ENCODE data around the gene ARFGEF3.

Gene ARFGEF3

DNA sequence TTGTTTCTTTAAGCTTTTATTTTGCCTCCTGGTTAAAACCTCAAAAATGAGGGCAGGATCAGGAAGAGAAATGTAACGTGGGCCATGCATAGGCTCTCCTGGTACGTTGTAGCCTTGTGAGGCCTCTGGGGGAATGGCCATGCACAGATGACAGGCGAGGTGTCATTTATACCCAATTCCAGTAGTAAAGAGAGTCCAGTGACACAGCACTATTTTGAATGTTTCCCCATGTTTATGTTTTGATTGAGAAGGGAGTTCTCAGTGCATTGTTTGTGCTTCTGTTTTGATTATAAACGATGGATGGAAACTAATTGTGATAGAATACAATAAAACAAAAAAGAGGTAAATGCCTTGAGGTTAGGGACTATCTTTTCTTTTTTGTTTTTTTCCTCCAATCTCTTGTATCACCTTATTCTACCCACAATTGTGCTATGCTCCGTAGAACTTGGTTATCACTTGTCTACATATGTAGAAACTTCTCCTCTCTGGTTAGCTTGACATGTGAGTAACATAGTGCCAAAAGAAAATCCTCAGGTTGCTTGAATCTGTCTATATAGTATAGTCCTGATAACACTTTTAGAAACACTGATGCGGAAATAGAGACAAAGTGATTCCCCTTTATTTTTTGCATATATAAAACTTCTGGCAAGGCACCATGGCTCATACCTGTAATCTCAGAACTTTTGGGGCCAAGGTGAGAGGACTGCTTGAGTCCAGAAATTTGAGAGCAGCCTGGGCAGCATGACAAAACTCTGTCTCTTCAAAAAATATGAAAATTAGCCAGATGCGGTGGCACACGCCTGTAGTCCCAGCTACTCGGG is 209.1 kb downstream of the ARFGEF3 start:
- DNase-seq = no peak

DNA sequence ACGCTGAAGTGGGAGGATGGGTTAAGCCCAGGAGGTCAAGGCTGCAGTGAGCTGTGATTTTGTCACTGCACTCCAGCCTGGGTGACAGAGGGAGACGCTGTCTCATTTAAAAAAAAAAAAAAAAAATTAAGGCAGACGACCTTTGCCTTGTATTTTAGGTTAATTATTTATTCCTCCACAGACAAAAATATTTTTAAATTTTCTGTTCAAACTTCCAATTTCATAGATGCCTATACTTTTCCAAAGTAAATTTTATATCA is 209.6 kb downstream of the ARFGEF3 start:
- no peak for DNase-seq

DNA sequence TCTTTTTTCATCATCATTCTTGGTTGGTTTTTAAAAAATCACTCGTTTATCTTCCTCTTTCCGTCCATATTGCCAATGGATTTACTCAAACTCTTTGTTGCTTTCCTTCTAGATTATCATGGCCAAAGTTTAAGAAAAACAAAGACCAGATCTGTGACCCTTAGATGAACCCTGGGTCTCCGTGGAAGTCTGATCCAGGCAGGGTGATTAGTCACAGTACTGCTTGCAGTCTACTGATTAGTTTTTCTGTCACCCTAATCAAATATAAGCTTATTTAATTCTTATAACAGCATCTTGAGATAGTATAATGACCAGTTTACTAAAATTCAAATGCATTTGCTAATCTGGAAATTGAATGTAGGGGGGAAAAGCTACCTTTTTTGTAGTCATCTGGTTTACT is 210.0 kb downstream of the ARFGEF3 start:
- DNase-seq = no peak

DNA sequence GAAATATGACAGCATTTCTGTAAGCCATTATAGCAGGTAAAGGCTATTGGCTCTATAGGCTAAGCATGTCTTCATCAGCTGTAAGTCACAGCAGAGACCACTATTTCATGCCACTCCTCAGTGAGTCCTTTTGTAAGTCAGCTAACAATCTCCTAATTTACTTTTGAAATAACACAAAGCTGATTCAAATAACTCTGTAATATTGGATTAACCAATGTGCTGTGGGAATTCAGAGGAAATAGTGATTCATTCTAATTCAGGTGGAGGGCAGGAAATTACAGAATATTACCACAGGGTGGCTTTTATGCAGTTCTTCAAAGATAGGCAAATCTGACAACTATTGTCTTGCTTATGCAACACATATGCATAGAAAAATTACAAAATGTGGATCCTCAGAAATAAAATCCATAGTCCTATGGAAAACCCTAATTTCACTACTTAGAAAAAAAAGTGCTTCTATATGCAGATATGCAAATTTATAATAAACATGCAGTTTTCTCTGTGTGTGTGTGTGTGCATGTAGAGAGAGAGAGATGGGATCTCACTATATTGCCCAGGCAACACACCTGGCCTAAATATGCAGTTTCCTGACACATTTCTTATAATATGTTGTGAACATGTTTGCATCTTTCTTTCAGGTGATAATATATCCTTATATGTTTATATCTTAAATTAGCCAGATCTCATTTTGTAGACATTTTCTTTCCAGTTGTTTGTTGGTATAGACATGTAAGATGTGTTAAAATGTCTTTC is 211.1 kb downstream of the ARFGEF3 start:
- DNase-seq = no peak

DNA sequence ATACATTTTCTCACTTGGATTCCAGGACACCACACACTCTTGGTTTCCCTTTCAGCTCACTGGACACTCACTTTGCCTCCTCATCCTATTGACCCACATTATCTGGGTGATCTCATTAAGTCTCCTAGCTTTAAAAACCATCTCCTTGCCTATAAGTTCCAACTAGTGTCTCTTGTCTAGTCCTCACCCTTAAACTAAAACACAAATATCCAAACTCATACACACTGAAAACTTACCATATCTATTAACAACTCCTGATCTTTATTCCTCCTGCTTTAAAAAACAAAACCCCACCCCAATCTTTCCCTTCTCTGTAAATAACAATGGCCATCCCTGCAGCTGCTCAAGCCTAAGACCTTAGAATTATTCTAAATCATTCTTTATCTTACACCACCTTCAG is 212.5 kb downstream of the ARFGEF3 start:
- no peak for DNase-seq

DNA sequence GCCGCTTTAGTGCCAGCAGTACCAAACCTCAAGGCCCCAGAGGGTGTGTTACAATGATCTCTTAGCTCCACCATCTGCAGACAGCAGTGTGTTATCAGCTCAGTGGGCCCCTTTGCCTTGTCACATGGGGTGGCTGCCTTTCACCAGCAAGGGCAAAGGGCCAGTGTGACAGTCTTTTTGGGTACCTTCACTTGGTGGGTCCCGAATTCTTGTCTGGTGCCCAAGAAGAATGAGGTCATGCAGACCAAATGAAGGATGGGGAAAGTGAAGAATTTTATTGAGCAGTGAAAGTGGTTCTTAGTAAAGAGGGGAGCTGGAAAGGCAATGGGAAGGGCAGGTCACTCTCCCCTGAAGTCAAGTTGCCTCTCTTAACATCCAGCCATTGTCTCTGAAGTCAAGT is 213.1 kb downstream of the ARFGEF3 start:
- DNase-seq = no peak

DNA sequence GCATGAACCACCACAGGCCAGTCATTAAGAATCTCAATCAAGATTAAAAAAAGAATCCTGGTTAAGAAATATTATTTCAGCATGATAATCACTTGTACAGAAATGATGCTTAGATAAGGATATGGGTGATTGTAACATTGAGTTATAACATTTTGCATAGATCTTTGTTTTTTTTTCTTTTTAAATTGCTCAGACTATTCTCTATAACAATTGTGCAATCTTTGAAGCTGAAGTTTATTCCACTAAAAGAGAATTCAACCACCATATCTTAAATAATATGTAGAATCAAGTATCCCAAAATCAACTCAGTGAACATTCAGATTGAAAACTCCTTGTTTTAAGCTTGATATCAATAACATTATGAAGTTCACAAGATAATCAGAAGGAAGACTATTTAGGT is 215.3 kb downstream of the ARFGEF3 start:
- DNase-seq = no peak

DNA sequence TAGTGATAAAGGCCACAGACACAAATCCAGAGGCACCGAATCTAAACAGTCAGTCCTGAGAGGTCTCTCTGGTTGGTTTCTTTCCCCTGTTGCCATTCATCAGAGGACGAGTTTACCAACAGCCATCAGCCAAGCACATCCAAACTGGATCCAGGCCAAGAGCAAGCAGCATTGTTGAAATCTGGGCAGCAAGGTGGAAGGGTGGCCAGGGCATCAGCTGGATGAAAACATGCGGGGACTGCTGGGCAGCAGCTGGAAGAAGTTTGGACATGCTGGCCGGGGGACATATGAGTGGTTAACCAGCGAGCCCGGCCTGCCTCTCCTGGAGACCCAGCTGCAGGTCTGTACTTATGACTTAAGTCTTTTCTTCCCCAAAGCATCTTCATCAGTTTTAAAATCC is 216.1 kb downstream of the ARFGEF3 start, which contains the start of gene SMIM28:
SMIM28 (plus strand) TSS at position 62 of the 400 bp plus-strand sequence; CDS start at position 230, 168 bp downstream.
- no peak for DNase-seq

DNA sequence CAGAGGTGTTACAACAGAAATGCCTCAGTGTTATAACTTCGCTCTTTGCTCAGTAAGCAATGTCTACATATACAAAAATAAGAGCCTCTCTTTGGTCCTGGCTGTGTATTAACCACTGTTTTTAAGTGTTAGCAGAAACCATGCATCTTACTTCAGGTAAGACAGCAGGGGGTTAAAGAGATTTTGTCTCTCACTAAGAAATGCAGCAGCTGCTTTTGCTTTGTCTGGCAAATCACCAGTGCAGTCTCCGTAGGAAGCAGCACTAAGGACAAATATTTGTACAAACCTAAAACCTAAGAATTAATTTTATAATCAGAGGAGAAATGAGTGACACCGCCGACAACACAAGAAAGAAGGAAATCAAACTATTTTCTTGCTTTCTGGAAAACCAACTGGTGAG is 216.7 kb downstream of the ARFGEF3 start:
- DNase-seq = no peak

DNA sequence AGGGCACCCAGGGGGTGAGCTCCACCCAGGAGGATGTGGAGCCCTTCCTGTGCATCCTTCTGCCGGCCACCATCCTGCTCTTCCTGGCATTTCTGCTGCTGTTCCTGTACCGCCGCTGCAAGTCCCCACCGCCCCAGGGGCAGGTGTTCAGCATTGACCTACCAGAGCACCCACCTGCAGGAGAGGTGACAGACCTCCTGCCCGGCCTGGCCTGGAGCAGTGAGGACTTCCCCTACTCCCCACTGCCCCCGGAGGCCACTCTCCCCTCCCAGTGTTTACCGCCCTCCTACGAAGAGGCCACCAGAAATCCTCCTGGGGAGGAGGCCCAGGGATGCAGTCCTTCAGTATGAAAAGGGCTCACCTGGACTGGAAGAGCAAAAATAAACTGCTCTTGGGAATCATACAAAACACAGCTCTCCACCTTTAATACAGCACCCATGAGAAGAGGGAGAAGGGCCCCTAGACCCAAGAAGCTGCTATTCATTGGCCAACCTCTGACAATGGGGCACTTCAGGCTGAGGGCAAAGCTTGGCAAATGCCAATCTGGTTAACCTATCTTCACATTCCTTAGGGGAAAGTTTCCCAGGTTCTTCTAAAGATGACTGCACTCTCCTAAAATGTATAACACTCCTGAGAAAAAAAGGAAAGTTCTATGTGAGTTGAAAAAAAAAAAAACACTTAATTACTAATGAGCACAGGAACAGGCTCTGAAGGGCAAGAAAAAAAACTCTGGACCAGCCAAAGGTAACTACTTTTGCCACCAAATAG is 220.9 kb downstream of the ARFGEF3 start:
- no peak for DNase-seq

DNA sequence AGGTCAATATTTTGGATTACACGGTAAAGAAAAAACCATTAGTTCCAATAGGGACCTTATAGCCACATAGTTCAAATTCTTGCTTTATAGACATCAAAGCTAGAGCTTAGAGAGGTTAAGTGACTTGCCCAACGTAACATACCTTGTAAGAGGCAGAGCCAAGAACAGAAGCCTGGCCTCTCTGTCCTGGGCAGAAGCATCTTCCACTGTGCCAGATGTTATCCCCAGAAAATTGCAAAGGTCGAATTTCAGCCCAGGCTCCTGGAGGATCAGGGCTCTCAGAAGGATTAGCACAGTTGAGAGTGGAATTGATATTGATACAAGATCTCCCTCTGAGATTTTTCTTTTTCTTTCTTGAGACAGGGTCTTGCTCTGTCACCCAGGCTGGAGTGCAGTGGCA is 222.0 kb downstream of the ARFGEF3 start:
- no peak for DNase-seq

DNA sequence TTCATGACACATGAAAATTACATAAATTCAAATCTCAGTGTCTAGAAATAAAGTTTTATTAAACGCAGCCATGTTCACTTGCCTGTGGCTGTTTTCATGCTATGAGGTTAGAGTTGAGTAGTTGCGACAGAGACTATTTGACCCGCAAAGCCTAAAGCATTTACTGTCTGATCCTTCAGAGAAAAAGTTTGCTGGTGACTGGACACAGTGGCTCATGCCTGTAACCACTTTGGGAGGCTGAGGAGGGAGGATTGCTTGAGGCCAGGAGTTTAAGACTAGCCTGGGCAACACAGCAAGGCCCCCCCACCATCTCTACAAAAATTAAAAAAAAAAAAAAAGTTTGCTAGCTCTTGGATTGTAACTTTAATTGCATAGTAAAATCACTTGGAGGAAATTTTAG is 225.2 kb downstream of the ARFGEF3 start:
- no peak for DNase-seq

DNA sequence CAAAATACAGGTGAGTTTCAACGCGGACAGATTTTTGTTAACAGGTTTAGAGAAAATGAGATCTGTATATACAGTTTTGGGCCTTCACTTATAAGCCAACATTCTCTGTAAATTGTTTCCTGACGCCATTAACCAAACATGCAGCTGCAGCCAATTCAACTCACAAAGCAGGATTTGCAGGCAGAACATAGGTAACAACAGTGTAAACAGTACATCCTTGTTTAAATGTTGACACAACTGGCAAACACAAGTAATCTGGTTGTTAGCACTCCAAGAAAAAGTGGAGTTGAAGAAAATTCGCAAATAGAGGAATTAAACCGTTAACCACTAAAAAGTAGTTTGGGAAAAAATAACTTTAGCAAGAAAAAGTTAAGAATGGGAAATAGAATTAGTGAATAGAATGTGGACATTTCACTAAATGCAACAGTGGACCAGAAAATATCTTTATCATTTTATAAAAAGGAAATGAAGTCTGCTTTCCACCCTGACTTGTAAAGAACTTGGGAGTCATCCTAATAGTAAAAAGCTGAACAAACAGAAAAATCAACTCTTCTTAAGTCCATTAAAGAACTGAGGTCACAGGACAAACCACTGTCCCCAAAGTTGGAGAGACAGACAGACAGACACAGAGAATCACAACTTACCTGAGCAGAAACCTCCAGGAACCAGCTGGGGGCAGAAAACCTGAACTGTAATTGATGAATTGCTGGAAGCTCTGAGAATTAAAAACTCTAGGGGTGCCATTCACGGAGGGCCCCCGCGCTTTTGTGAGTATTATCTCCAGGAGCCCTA is 226.0 kb downstream of the ARFGEF3 start:
- DNase-seq = no peak

DNA sequence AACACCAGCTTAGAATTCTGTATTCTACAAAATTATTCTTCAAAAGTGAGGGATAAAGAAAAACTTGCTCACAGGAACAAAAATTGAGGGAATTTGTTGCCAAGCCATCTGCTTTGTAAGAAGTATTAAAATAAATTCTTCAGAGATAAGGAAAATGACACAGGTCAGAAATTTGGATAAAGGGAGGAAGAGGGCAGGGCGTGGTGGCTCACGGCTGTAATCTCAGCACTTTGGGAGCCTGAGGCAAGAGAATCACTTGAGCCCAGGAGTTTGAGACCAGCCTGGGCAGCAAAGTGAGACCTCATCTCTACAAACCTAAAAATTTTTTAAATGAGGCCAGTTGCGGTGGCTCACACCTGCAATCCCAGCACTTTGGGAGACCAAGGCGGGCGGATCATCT is 227.8 kb downstream of the ARFGEF3 start:
- DNase-seq = no peak
